WTC11 (cell line): Measurements from ENCODE around the gene C3orf18. TPM values are rescaled to one million over a fixed set of nuclear protein-coding genes. Genes with fewer than 3 reads are reported as not detected.

Experiments
- ATAC-seq: fragments of 200-7000 bp; cut with Tn5 transposase; 2 replicates; pipeline ENCODE4 v1.10.0; 2021; ENCODE audit warnings: mild to moderate bottlenecking, moderate library complexity
- CTCF ChIA-PET: fragments of 300-600 bp; sonication (Branson Sonifier 250); formaldehyde crosslinking; loops from one replicate; lab custom pipeline; 2021; ENCODE audit warnings: antibody characterized with exemption; lab: Charles Lee
- POLR2A ChIA-PET: fragments of 350-600 bp; sonication (Branson Sonifier 250); formaldehyde crosslinking; loops from one replicate; lab custom pipeline; 2021; ENCODE audit warnings: antibody characterized with exemption; lab: Charles Lee
- DNase-seq: peaks from one replicate; pipeline ENCODE4 v3.0.0; 2021; ENCODE audit warnings: low spot score
- H3K27ac Mint-ChIP-seq: 2 replicates; pipeline ENCODE4 v1.8.0; 2021; ENCODE audit warnings: mixed read lengths
- H3K27me3 Mint-ChIP-seq: 2 replicates; pipeline ENCODE4 v1.8.0; 2021; ENCODE audit warnings: low read depth, mild to moderate bottlenecking, moderate library complexity, mixed read lengths
- H3K36me3 Mint-ChIP-seq: 2 replicates; pipeline ENCODE4 v1.8.0; 2021; ENCODE audit warnings: mixed read lengths
- H3K4me1 Mint-ChIP-seq: 2 replicates; pipeline ENCODE4 v1.8.0; 2022; ENCODE audit warnings: mixed read lengths
- H3K4me3 Mint-ChIP-seq: 2 replicates; pipeline ENCODE4 v1.8.0; 2021; ENCODE audit warnings: mild to moderate bottlenecking, moderate library complexity, mixed read lengths
- H3K9me3 Mint-ChIP-seq: 2 replicates; pipeline ENCODE4 v1.8.0; 2021; ENCODE audit warnings: mixed read lengths
- CDX4 ChIP-seq: fragments of 250-450 bp; sonication (Bioruptor Pico); IDR thresholded peaks from 2 replicates; pipeline ENCODE4 v1.9.0; 2021; ENCODE audit warnings: moderate library complexity, mild to moderate bottlenecking, inconsistent platforms, borderline replicate concordance
- ETV6 ChIP-seq: sonication (generic); formaldehyde crosslinking; IDR thresholded peaks from 2 replicates; pipeline ENCODE4 v1.8.1; 2022; ENCODE audit warnings: mild to moderate bottlenecking, missing genetic modification reagents
- FOXK1 ChIP-seq: sonication (generic); formaldehyde crosslinking; IDR thresholded peaks from 2 replicates; pipeline ENCODE4 v1.8.0; 2022; ENCODE audit warnings: mild to moderate bottlenecking, moderate library complexity, missing genetic modification reagents
- IRF2 ChIP-seq: sonication (generic); formaldehyde crosslinking; IDR thresholded peaks from 2 replicates; pipeline ENCODE4 v1.8.0; 2022; ENCODE audit warnings: low read depth, missing genetic modification reagents, borderline replicate concordance
- KAT7 ChIP-seq: sonication (generic); formaldehyde crosslinking; IDR thresholded peaks from 2 replicates; pipeline ENCODE4 v1.8.1; 2023; ENCODE audit warnings: missing genetic modification reagents, mild to moderate bottlenecking, borderline replicate concordance
- MAX ChIP-seq: sonication (generic); formaldehyde crosslinking; IDR thresholded peaks from 2 replicates; pipeline ENCODE4 v1.8.0; 2022; ENCODE audit warnings: mild to moderate bottlenecking, missing genetic modification reagents
- MLX ChIP-seq: sonication (generic); formaldehyde crosslinking; IDR thresholded peaks from 2 replicates; pipeline ENCODE4 v1.8.1; 2023; ENCODE audit warnings: mild to moderate bottlenecking, missing genetic modification reagents, moderate library complexity
- PRRX2 ChIP-seq: fragments of 250-450 bp; sonication (Bioruptor Pico); IDR thresholded peaks from 2 replicates; pipeline ENCODE4 v1.8.0; 2021; ENCODE audit warnings: mild to moderate bottlenecking
- SMAD3 ChIP-seq: sonication (generic); formaldehyde crosslinking; IDR thresholded peaks from 2 replicates; pipeline ENCODE4 v1.8.0; 2022; ENCODE audit warnings: missing genetic modification reagents, mild to moderate bottlenecking, borderline replicate concordance
- ZNF121 ChIP-seq: sonication (generic); formaldehyde crosslinking; IDR thresholded peaks from 2 replicates; pipeline ENCODE4 v1.8.0; 2023; ENCODE audit warnings: missing genetic modification reagents
- ZNF219 ChIP-seq: sonication (generic); formaldehyde crosslinking; IDR thresholded peaks from 2 replicates; pipeline ENCODE4 v1.8.0; 2023; ENCODE audit warnings: missing genetic modification reagents, mild to moderate bottlenecking, borderline replicate concordance
- total RNA-seq: library from RNA; stranded (reverse); gene quantifications from 3 replicates; pipeline ENCODE4 v1.2.3, GENCODE V29; 2021
- TF ChIP-seq, protein P1 (sequence below): sonication (generic); formaldehyde crosslinking; IDR thresholded peaks from 2 replicates; pipeline ENCODE4 v1.8.1; 2022; ENCODE audit warnings: missing genetic modification reagents, borderline replicate concordance
- TF ChIP-seq, protein P2 (sequence below): sonication (generic); formaldehyde crosslinking; IDR thresholded peaks from 2 replicates; pipeline ENCODE4 v1.8.1; 2023; ENCODE audit warnings: mild to moderate bottlenecking, moderate library complexity, missing genetic modification reagents
- TF ChIP-seq, protein P3 (sequence below): sonication (generic); formaldehyde crosslinking; IDR thresholded peaks from 2 replicates; pipeline ENCODE4 v1.8.1; 2022; ENCODE audit warnings: mild to moderate bottlenecking, moderate library complexity, missing genetic modification reagents
- TF ChIP-seq, protein P4 (sequence below): fragments of 250-450 bp; sonication (Bioruptor Pico); IDR thresholded peaks from 2 replicates; pipeline ENCODE4 v2.1.2; 2022; ENCODE audit warnings: mild to moderate bottlenecking, moderate library complexity
- TF ChIP-seq, protein P5 (sequence below): sonication (generic); formaldehyde crosslinking; IDR thresholded peaks from 2 replicates; pipeline ENCODE4 v1.8.0; 2022; ENCODE audit warnings: mild to moderate bottlenecking, missing genetic modification reagents
- TF ChIP-seq, protein P6 (sequence below): sonication (generic); formaldehyde crosslinking; IDR thresholded peaks from 2 replicates; pipeline ENCODE4 v1.8.1; 2023; ENCODE audit warnings: mild to moderate bottlenecking, missing genetic modification reagents, borderline replicate concordance

C3orf18 gene
- total RNA-seq, 1 experiment from 2014 or later: 12.1 TPM

DNA sequence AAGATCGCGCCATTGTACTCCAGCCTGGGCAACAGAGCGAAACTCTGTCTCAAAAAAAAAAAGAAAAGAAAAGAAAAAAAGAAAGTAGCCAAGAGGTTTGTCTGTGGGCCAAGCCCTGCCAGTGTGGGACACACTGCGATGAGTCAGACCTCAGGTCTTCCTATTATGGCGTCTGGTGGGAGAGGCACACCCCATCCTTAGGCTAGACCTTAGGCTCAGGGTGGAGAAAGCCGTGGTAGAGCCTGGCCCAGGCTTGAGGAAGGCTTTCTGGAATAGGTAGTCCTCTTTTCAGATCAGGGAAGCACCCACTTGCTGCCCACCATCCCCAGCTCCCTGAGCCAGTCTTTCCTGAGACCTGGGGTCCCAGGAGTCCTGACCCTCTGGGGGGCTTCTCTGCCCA lies 7.8 kb upstream of the C3orf18 start (continued):
- TF ChIP-seq CDX4 (CRISPR knock-in tag) (no peak), ZNF219 (no peak), FOXK1 (CRISPR knock-in tag) (no peak), ZNF121 (CRISPR knock-in tag) (no peak), IRF2 (CRISPR knock-in tag) (no peak), PRRX2 (CRISPR knock-in tag) (no peak), SMAD3 (CRISPR knock-in tag) (no peak)
- TF ChIP-seq, protein P1, sequence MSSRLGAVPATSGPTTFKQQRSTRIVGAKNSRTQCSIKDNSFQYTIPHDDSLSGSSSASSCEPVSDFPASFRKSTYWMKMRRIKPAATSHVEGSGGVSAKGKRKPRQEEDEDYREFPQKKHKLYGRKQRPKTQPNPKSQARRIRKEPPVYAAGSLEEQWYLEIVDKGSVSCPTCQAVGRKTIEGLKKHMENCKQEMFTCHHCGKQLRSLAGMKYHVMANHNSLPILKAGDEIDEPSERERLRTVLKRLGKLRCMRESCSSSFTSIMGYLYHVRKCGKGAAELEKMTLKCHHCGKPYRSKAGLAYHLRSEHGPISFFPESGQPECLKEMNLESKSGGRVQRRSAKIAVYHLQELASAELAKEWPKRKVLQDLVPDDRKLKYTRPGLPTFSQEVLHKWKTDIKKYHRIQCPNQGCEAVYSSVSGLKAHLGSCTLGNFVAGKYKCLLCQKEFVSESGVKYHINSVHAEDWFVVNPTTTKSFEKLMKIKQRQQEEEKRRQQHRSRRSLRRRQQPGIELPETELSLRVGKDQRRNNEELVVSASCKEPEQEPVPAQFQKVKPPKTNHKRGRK (CRISPR knock-in tag): no peak
- TF ChIP-seq, protein P2, sequence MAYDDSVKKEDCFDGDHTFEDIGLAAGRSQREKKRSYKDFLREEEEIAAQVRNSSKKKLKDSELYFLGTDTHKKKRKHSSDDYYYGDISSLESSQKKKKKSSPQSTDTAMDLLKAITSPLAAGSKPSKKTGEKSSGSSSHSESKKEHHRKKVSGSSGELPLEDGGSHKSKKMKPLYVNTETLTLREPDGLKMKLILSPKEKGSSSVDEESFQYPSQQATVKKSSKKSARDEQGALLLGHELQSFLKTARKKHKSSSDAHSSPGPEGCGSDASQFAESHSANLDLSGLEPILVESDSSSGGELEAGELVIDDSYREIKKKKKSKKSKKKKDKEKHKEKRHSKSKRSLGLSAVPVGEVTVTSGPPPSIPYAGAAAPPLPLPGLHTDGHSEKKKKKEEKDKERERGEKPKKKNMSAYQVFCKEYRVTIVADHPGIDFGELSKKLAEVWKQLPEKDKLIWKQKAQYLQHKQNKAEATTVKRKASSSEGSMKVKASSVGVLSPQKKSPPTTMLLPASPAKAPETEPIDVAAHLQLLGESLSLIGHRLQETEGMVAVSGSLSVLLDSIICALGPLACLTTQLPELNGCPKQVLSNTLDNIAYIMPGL: no peak
- TF ChIP-seq, protein P3, sequence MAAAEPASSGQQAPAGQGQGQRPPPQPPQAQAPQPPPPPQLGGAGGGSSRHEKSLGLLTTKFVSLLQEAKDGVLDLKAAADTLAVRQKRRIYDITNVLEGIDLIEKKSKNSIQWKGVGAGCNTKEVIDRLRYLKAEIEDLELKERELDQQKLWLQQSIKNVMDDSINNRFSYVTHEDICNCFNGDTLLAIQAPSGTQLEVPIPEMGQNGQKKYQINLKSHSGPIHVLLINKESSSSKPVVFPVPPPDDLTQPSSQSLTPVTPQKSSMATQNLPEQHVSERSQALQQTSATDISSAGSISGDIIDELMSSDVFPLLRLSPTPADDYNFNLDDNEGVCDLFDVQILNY: no peak

- CTCF ChIA-PET: interaction anchor here (2.8 kb wide), 1 partner anchor 38 kb away, joined by 13 read pairs; the partner anchor contains the start of gene CISH
- H3K36me3 Mint-ChIP-seq: no peaks in the 10 kb centered on the region
- POLR2A ChIA-PET: no interaction called here
- H3K4me3 Mint-ChIP-seq: no peak overlapping the region
- no peaks in the 10 kb centered on the region for H3K9me3 Mint-ChIP-seq
- DNase-seq (no peak), ATAC-seq (no peak)
- TF ChIP-seq, protein P4, sequence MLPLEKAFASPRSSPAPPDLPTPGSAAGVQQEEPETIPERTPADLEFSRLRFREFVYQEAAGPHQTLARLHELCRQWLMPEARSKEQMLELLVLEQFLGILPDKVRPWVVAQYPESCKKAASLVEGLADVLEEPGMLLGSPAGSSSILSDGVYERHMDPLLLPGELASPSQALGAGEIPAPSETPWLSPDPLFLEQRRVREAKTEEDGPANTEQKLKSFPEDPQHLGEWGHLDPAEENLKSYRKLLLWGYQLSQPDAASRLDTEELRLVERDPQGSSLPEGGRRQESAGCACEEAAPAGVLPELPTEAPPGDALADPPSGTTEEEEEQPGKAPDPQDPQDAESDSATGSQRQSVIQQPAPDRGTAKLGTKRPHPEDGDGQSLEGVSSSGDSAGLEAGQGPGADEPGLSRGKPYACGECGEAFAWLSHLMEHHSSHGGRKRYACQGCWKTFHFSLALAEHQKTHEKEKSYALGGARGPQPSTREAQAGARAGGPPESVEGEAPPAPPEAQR (CRISPR knock-in tag): no peak
- TF ChIP-seq, protein P5, sequence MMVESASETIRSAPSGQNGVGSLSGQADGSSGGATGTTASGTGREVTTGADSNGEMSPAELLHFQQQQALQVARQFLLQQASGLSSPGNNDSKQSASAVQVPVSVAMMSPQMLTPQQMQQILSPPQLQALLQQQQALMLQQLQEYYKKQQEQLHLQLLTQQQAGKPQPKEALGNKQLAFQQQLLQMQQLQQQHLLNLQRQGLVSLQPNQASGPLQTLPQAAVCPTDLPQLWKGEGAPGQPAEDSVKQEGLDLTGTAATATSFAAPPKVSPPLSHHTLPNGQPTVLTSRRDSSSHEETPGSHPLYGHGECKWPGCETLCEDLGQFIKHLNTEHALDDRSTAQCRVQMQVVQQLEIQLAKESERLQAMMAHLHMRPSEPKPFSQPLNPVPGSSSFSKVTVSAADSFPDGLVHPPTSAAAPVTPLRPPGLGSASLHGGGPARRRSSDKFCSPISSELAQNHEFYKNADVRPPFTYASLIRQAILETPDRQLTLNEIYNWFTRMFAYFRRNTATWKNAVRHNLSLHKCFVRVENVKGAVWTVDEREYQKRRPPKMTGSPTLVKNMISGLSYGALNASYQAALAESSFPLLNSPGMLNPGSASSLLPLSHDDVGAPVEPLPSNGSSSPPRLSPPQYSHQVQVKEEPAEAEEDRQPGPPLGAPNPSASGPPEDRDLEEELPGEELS (CRISPR knock-in tag): no peak
- TF ChIP-seq MAX (CRISPR knock-in tag) (no peak), KAT7 (CRISPR knock-in tag) (no peak), ETV6 (CRISPR knock-in tag) (no peak), MLX (no peak)
- TF ChIP-seq, protein P6, sequence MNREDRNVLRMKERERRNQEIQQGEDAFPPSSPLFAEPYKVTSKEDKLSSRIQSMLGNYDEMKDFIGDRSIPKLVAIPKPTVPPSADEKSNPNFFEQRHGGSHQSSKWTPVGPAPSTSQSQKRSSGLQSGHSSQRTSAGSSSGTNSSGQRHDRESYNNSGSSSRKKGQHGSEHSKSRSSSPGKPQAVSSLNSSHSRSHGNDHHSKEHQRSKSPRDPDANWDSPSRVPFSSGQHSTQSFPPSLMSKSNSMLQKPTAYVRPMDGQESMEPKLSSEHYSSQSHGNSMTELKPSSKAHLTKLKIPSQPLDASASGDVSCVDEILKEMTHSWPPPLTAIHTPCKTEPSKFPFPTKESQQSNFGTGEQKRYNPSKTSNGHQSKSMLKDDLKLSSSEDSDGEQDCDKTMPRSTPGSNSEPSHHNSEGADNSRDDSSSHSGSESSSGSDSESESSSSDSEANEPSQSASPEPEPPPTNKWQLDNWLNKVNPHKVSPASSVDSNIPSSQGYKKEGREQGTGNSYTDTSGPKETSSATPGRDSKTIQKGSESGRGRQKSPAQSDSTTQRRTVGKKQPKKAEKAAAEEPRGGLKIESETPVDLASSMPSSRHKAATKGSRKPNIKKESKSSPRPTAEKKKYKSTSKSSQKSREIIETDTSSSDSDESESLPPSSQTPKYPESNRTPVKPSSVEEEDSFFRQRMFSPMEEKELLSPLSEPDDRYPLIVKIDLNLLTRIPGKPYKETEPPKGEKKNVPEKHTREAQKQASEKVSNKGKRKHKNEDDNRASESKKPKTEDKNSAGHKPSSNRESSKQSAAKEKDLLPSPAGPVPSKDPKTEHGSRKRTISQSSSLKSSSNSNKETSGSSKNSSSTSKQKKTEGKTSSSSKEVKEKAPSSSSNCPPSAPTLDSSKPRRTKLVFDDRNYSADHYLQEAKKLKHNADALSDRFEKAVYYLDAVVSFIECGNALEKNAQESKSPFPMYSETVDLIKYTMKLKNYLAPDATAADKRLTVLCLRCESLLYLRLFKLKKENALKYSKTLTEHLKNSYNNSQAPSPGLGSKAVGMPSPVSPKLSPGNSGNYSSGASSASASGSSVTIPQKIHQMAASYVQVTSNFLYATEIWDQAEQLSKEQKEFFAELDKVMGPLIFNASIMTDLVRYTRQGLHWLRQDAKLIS (CRISPR knock-in tag): no peak
- TF ChIP-seq, protein P3: no peak
- H3K27ac Mint-ChIP-seq: no peak overlapping the region
- peaks cover 6% of the 10 kb centered on the region; the same call in 1 of the 2 replicates for H3K4me1 Mint-ChIP-seq
- no peaks in the 10 kb centered on the region for H3K27me3 Mint-ChIP-seq
These were observed 6.9 kb upstream of the C3orf18 start for GRCh38 chr3:50574444-50574831.
